Peyer's patch (tissue), 4 donors: ENCODE data around the gene ZSWIM5.

Source experiments
- CTCF ChIP-seq, 6 experiments: fragments of 450-650 bp in 4 of 6; fragments of 200-600 bp in 2 of 6; sonication (generic) in 1 of 6; IDR thresholded peaks; one replicate each; pipeline ENCODE4 v1.5.1; 2017 to 2019; ENCODE audit warnings: antibody characterized with exemption in 6 of 6, mild to moderate bottlenecking in 3 of 6, moderate library complexity in 1 of 6
- POLR2A ChIP-seq, 2 donors: fragments of 450-650 bp; IDR thresholded peaks; one replicate each; pipeline ENCODE4 v1.5.1; 2017; ENCODE audit warnings: antibody characterized with exemption in 2 of 2, mild to moderate bottlenecking in 2 of 2, moderate library complexity in 2 of 2

GRCh38 chr1:45012639-45013278 lies 193.6 kb downstream of the ZSWIM5 start:
- TF ChIP-seq POLR2A (IDR thresholded peaks at IDR 0.05) (no peak), CTCF (IDR thresholded peaks at IDR 0.05) (no peak)
